Panc1 (cell line): ENCODE data around the gene TSPAN3. TPM values are rescaled to one million over a fixed set of nuclear protein-coding genes. Genes with fewer than 3 reads are reported as not detected.

Experiments
- ATAC-seq: fragments of 200-7000 bp; cut with Tn5 transposase; 2 replicates; pipeline ENCODE4 v1.9.1; 2020; ENCODE audit warnings: mild to moderate bottlenecking, moderate library complexity
- BruUV-seq: library from RNA; stranded (reverse); fragments of 400-500 nt; replicated peaks from 2 replicates; lab custom pipeline; 2021; lab: Mats Ljungman, UMichigan
- CTCF ChIA-PET: fragments of 300-600 bp; sonication (Branson Sonifier 250); formaldehyde crosslinking; loops from one replicate; lab custom pipeline; 2022; ENCODE audit warnings: antibody characterized with exemption; lab: Charles Lee
- POLR2A ChIA-PET: fragments of 300-600 bp; sonication (Branson Sonifier 250); formaldehyde crosslinking; loops from one replicate; lab custom pipeline; 2022; ENCODE audit warnings: antibody characterized with exemption; lab: Charles Lee
- DNase-seq: peaks from one replicate; pipeline ENCODE4 v3.0.0-alpha.2; 2010; ENCODE audit warnings: low read depth, low spot score
- H3K27ac ChIP-seq: 2 replicates; pipeline ENCODE4 v1.5.1; 2011; ENCODE audit warnings: mild to moderate bottlenecking, low read length, inconsistent platforms
- H3K27me3 ChIP-seq: fragments of 200-500 bp; sonication (Bioruptor generic); 2 replicates; pipeline ENCODE4 v1.6.0; 2014; ENCODE audit warnings: low read length, inconsistent platforms; ENCODE audit not compliant: control insufficient read depth, insufficient read depth
- H3K36me3 ChIP-seq: fragments of 200-500 bp; sonication (Bioruptor generic); 2 replicates; pipeline ENCODE4 v1.5.1; 2014; ENCODE audit warnings: inconsistent platforms, mild to moderate bottlenecking, low read length, moderate library complexity; ENCODE audit not compliant: control insufficient read depth, insufficient read depth
- H3K4me1 ChIP-seq: 2 replicates; pipeline ENCODE4 v1.5.1; 2011; ENCODE audit warnings: inconsistent platforms, mild to moderate bottlenecking, low read length, moderate library complexity; ENCODE audit not compliant: control insufficient read depth, insufficient read depth
- H3K4me3 ChIP-seq, 2 experiments: 2 replicates each; pipeline ENCODE4 v1.5.1; 2011 to 2012; ENCODE audit warnings: low read depth in 2 of 2, low read length in 2 of 2, mild to moderate bottlenecking in 2 of 2, inconsistent platforms in 1 of 2, moderate library complexity in 1 of 2
- H3K9me3 ChIP-seq: fragments of 200-500 bp; sonication (Bioruptor generic); 2 replicates; pipeline ENCODE4 v1.5.1; 2014; ENCODE audit warnings: low read depth, mild to moderate bottlenecking, inconsistent platforms, low read length, moderate library complexity; ENCODE audit not compliant: control insufficient read depth, insufficient read depth
- CTCF ChIP-seq: fragments of 450-650 bp; IDR thresholded peaks from 2 replicates; pipeline ENCODE4 v1.5.1; 2017; ENCODE audit warnings: mild to moderate bottlenecking
- POLR2AphosphoS5 ChIP-seq: IDR thresholded peaks from 2 replicates; pipeline ENCODE4 v1.6.1; 2012; ENCODE audit warnings: mild to moderate bottlenecking, low read depth, low read length, moderate library complexity
- REST ChIP-seq, 2 experiments: IDR thresholded peaks; 2 replicates each; pipeline ENCODE4 v1.6.1; 2011 to 2012; ENCODE audit warnings: low read depth in 2 of 2, control low read depth in 1 of 2, low read length in 1 of 2, mild to moderate bottlenecking in 1 of 2, moderate library complexity in 1 of 2; ENCODE audit not compliant: insufficient read depth in 1 of 2
- SIN3A ChIP-seq: IDR thresholded peaks from 2 replicates; pipeline ENCODE4 v1.6.1; 2012; ENCODE audit warnings: low read depth, mild to moderate bottlenecking, low read length, moderate library complexity, borderline replicate concordance; ENCODE audit not compliant: insufficient read depth
- TCF7L2 ChIP-seq: IDR thresholded peaks from 2 replicates; pipeline ENCODE4 v1.6.1; 2011; ENCODE audit warnings: mild to moderate bottlenecking, low read depth, low read length, inconsistent platforms
- in situ Hi-C: cut with HindIII; loops from 2 replicates; pipeline ENCODE4 v1.10.0; 2016; ENCODE audit warnings: low sequenced_read_pairs, low pct_unique_long_range_greater_than_20kb
- intact Hi-C: fragments of 100-400 bp; cut with micrococcal nuclease; formaldehyde crosslinking; loops from one replicate; pipeline ENCODE4 v1.10.0; 2022; ENCODE audit not compliant: unreplicated experiment
- total RNA-seq: library from RNA; stranded (reverse); gene quantifications from one replicate; pipeline ENCODE4 v1.2.1, GENCODE V29; 2021; ENCODE audit not compliant: unreplicated experiment

Gene TSPAN3
- total RNA-seq, 1 experiment from 2014 or later: 130 TPM

GRCh38 chr15:77032647-77033416 is 38.1 kb downstream of the TSPAN3 start:
- POLR2A ChIA-PET: no interaction called here
- intact Hi-C loops: no loop called here

GRCh38 chr15:77032052-77032646 is 38.8 kb downstream of the TSPAN3 start:
- no peak overlapping the region for H3K27ac ChIP-seq
- intact Hi-C loops: no loop called here
- ChIA-PET CTCF (no interaction called here), POLR2A (no interaction called here)
- BruUV-seq: no TSS peak
- no peaks in the 10 kb centered on the region for H3K36me3 ChIP-seq
- no peak overlapping the region for H3K4me3 ChIP-seq
- H3K27me3 ChIP-seq: no peaks in the 10 kb centered on the region
- H3K4me1 ChIP-seq: no peaks in the 10 kb centered on the region; the same call in 1 of the 2 replicates
- no peak for DNase-seq
- ATAC-seq: no peak
- TF ChIP-seq REST (IDR thresholded peaks at IDR 0.05; ENCODE audit: insufficient read depth in 1 of 2, low read depth in 2 of 2, low read length in 1 of 2) (no peak), TCF7L2 (no peak), POLR2AphosphoS5 (no peak), CTCF (no peak), SIN3A (no peak)
- in situ Hi-C loops: no loop called here
- H3K9me3 ChIP-seq: no peaks in the 10 kb centered on the region

More at GRCh38 chr15:77032647-77033416, 38.1 kb downstream of the TSPAN3 start:
- H3K27me3 ChIP-seq: no peaks in the 10 kb centered on the region
- in situ Hi-C loops: no loop called here
- H3K27ac ChIP-seq: no peak overlapping the region
- no peak overlapping the region for H3K4me3 ChIP-seq
- no peaks in the 10 kb centered on the region; the same call in 1 of the 2 replicates for H3K4me1 ChIP-seq
- CTCF ChIA-PET: interaction anchor here (0.6 to 1.6 kb wide), 2 partner anchors 9 to 1696 kb away, joined by 4 to 6 read pairs; no protein-coding TSS in a partner anchor
- no peaks in the 10 kb centered on the region for H3K36me3 ChIP-seq
- no peak for TF ChIP-seq REST (IDR thresholded peaks at IDR 0.05; ENCODE audit: insufficient read depth in 1 of 2, low read depth in 2 of 2, low read length in 1 of 2)
- TF ChIP-seq POLR2AphosphoS5: no peak
- no TSS peak for BruUV-seq
- ATAC-seq: no peak
- no peak for DNase-seq
- H3K9me3 ChIP-seq: no peaks in the 10 kb centered on the region
